Rectal smooth muscle tissue (tissue), 1 donor: ENCODE measurements around the gene HOXA10.

Source experiments
- H3K27ac ChIP-seq: one replicate; pipeline ENCODE4 v1.7.0; 2013; ENCODE audit warnings: low read depth, low read length, inconsistent platforms
- H3K27me3 ChIP-seq: one replicate; pipeline ENCODE4 v1.7.0; 2013; ENCODE audit warnings: low read length; ENCODE audit not compliant: control insufficient read depth, insufficient read depth
- H3K36me3 ChIP-seq: one replicate; pipeline ENCODE4 v1.7.0; 2013; ENCODE audit warnings: low read length; ENCODE audit not compliant: control insufficient read depth, insufficient read depth
- H3K4me1 ChIP-seq: one replicate; pipeline ENCODE4 v1.7.0; 2013; ENCODE audit warnings: low read length; ENCODE audit not compliant: control insufficient read depth, insufficient read depth
- H3K4me3 ChIP-seq: one replicate; pipeline ENCODE4 v1.7.0; 2013; ENCODE audit warnings: low read length
- H3K9ac ChIP-seq: one replicate; pipeline ENCODE4 v1.7.0; 2013; ENCODE audit warnings: low read length

Gene HOXA10

DNA sequence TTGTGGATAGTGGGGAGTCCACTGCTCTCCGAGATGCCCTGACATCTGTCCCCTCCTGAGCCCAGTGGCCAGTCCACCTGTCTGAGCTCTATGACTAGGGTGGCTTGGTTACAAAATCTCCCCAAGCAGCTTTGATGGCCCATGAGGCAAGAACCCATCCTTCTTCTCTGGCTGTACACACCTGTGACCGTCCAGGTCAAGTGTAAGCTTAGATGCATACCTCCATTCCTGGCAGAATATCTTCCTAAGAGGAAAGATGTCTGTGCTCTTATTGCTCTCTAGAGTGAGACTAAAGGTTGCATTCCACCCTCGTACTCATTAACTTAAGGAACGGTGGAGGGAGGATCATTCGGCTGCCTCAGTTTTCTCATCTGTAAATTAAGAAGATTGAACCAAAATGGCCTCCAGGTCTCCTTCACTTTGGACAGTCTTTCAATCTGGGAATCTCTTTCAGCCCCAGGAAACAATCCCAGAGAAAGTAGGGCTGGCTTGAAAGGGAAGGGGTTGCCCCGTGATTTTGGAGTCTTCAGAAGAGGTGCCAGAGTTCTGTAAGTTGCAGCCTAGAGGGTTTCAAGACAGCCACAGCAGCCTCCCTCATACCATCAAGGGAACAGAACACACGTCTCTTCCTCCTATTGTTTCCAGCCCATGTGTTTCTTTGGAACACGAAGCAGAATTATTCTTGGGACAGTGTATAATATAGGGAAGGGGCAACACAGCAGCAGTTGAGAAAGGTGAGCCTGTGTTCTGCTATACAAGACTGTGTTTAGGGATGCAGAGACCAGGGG, 49.0 kb downstream of the HOXA10 start:
- no peaks in the 10 kb centered on the region for H3K27me3 ChIP-seq
- no peak overlapping the region for H3K9ac ChIP-seq
- H3K4me1 ChIP-seq, result peaks cover 33% of the 10 kb centered on the region
- H3K27ac ChIP-seq, result peak overlapping the region; percentile 3
- peak overlapping the region; percentile 49 for H3K4me3 ChIP-seq
- H3K36me3 ChIP-seq, result peaks cover 2% of the 10 kb centered on the region

DNA sequence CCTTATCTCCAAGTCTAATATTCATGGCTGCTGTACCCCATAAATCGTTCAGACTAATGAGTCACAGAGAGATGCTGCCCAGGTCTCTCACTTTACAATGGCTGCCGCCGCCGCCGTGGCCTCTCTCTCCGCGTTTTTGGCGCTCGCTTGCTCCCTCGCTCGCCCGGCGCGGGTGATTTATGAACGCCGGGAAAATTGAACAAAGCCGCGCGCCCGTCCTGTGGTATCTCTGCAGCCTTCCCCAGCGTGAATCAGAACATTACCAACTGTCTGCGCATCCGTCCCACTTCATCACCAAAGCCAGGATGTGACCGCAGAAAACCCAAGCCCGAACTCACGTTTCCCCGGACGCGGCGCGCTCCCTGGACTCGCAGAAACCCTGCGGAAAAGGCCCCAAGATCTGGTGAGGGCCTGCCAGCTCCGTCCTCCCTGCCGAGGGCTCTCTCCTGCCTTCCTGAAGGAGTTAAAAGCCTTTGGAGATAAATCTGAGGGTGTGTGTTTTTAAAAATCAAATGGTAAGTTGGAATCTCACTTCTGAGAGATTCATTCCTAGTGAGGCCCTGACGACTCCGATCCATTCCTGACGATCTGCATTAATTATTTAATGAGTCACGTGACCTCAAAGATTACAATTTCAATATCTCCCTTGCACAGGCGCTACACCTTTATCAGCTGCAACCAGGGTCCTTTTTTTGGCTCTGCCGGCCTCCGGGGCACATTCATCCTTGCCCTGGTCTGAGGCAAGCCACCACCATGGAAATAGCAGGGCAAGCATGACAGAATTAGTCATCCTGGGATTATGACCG, 49.8 kb downstream of the HOXA10 start:
- Histone ChIP-seq H3K27me3 (no peaks in the 10 kb centered on the region), H3K4me3 (peak overlapping the region; percentile 49), H3K9ac (no peak overlapping the region), H3K36me3 (peaks cover 2% of the 10 kb centered on the region), H3K27ac (peak overlapping the region; percentile 73), H3K4me1 (peaks cover 29% of the 10 kb centered on the region)

DNA sequence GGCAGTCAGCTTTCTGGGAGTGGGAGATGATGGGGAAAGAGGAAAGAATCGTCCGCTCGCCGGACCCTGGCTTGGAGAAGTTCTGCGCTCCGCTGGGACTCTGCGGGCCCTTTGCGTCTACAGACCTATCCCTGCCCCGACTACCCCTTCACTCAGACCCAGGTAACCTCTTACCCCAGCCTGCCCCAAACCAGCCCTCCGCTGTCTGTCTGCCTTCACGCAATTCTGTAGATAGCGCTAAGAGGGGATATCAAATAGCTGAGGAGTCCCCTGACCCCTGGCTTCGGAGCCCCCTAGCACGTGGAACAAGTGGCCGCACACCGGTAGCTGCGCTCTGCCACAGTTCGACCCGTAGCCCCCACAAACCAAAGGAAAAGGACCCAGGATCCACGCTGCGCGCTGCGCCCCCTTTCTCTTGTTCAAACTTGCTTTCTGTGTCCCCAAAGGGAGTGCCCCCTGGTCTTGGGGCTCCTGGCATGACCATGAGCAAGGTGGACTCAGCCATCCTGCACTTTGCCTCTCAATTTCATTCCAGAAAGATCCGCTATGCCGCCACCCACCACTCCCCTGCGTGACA, 50.6 kb downstream of the HOXA10 start:
- no peaks in the 10 kb centered on the region for H3K27me3 ChIP-seq
- H3K4me1 ChIP-seq, result peaks cover 24% of the 10 kb centered on the region
- H3K9ac ChIP-seq, result peak overlapping the region; percentile 21
- H3K36me3 ChIP-seq, result peaks cover 2% of the 10 kb centered on the region
- peak overlapping the region; percentile 49 for H3K4me3 ChIP-seq
- H3K27ac ChIP-seq, result peak overlapping the region; percentile 73

DNA sequence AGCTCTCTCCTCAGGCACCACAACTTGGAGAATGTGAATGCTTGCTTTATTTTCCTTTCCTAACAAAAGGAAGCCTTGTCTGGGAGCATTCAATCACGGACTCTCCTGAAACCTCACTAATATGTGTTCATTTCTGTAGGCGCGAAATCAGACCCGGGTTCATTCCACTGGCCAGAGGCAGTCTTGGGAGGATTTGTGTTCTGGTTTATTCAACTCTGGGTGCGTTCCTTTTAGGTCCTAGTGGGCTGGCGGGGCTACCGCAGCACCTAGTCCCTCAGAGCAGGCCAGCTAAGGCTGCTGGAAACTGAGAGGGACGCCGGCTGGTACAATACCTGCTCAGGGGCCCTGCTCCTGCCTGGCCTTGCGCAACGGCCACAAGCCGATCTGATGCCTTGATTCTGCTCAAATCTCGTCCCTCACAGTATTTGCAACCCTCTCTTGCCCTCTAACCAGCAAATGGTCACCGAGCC, 51.1 kb downstream of the HOXA10 start:
- Histone ChIP-seq H3K9ac (no peak overlapping the region), H3K27me3 (no peaks in the 10 kb centered on the region), H3K4me1 (peaks cover 19% of the 10 kb centered on the region)

DNA sequence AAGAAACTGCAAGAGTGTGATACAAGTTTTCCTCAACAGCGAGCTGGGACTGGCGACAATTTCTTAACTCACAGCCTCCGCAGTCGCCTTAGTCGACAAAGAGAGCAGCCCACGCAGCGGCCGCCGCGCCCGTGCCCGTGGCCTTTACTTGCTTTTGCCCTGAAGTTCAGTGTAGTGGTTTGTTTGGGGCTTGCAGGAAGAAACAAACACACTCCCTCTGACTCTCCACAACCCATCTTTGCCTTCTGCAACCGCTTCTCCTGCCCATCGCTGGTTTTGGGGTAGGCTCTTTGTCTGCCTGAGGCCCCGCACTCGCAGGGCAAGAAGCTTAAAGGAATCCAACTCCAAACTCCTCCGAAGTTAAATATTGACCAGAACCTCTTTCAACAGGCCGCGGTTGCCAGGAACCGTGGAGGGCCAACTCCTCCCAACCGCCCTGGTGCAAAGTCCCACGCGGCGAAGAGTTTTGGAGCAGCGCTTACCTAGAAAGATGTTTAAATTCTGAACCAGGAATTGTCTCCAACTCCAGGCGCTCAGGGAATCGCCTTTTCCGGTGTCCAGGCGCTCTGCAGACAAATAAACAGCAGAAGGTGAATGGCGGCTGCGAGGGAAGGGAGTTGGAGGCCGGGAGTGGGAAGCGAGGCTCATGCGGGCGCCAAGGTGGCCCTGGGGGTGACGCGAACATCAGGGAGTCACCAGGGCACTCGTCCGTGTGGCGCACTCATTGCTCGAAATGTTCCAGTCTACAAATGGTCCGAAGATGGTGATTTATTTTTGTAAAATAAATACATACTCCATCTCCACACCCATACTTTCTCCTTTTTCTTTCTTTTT, 51.8 kb downstream of the HOXA10 start:
- Histone ChIP-seq H3K9ac (no peak overlapping the region), H3K36me3 (peaks cover 2% of the 10 kb centered on the region), H3K27ac (no peak overlapping the region), H3K27me3 (no peaks in the 10 kb centered on the region), H3K4me1 (peaks cover 16% of the 10 kb centered on the region), H3K4me3 (peak overlapping the region; percentile 49)

More for the DNA sequence above, 51.1 kb downstream of the HOXA10 start:
- peak overlapping the region; percentile 73 for H3K27ac ChIP-seq
- peak overlapping the region; percentile 49 for H3K4me3 ChIP-seq
- peaks cover 2% of the 10 kb centered on the region for H3K36me3 ChIP-seq

DNA sequence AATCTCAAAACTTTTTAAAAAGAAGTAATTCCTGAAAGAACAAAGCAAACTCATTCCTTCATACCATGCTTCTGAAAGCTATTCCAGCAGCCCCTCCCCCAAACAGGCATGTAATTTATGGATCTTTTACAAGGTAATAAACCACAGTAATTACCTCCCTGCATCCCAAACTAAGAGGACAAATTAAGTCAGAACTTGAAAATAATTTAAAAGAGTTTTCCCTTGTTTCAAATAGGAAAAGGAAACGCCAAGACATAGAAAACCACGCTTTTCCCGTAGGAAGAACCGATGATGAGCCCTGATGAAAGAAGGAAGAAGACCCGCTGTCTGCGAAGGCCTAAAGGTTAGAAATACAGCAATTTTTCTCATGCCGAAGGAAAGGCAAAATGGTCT, 52.4 kb downstream of the HOXA10 start:
- Histone ChIP-seq H3K27ac (no peak overlapping the region), H3K36me3 (peaks cover 2% of the 10 kb centered on the region), H3K27me3 (no peaks in the 10 kb centered on the region), H3K9ac (no peak overlapping the region), H3K4me3 (peak overlapping the region; percentile 42), H3K4me1 (peaks cover 14% of the 10 kb centered on the region)
